ENCODE results near the gene CHD9NB.
"Not testable (repeated sequence)": the region's sequence is repeated elsewhere in the genome, so short reads cannot be mapped to it uniquely, and the experiment has no call there.

Gene CHD9NB

DNA sequence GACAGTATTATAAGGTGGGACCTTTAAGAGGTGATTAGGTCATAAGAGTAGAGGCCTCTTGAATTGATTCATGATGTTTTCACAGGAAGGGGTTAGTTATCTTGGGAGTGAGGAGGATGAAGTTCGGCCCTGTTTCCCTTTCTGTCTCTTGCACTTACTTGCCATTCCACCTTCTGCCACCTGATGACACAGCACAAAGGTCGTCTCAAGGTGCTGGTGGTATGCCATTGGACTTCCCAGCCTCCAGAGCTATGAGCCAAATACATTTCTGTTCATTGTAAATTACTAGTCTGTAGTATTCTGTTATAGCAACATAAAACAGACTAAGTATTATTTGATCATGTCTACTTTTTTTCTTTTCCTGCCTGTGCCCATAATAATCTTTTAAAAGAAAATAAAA, 25.6 kb upstream of the CHD9NB start:
- H3K4me3 ChIP-seq (ENCODE audit: low read depth, low read length): no peak overlapping the region
- TF ChIP-seq, protein P1, sequence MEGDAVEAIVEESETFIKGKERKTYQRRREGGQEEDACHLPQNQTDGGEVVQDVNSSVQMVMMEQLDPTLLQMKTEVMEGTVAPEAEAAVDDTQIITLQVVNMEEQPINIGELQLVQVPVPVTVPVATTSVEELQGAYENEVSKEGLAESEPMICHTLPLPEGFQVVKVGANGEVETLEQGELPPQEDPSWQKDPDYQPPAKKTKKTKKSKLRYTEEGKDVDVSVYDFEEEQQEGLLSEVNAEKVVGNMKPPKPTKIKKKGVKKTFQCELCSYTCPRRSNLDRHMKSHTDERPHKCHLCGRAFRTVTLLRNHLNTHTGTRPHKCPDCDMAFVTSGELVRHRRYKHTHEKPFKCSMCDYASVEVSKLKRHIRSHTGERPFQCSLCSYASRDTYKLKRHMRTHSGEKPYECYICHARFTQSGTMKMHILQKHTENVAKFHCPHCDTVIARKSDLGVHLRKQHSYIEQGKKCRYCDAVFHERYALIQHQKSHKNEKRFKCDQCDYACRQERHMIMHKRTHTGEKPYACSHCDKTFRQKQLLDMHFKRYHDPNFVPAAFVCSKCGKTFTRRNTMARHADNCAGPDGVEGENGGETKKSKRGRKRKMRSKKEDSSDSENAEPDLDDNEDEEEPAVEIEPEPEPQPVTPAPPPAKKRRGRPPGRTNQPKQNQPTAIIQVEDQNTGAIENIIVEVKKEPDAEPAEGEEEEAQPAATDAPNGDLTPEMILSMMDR (IDR thresholded peaks at IDR 0.05; ENCODE audit: low read depth, low read length, missing control alignments): no peak
- no peak for DNase-seq (ENCODE audit: low read depth)

DNA sequence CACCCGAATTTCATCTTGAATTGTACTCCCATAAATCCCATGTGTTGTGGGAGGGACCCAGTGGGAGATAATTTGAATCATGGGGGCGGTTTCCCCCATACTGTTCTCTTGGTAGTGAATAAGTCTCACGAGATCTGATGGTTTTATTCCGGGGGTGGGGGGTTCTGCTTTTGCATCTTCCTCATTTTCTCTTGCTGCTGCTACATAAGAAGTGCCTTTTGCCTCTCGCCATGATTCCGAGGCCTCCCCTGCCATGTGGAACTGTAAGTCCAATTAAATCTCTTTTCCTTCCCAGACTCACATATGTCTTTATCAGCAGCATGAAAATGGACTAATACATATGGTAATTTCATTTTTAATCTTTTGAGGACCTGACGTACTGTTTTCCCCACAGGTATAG, 22.8 kb upstream of the CHD9NB start:
- not testable (repeated sequence) for DNase-seq (ENCODE audit: low read depth)

GRCh38 chr16:53074296-53074695, 21.6 kb upstream of the CHD9NB start:
- not testable (repeated sequence) for DNase-seq (ENCODE audit: low read depth)

More for the DNA sequence above, 22.8 kb upstream of the CHD9NB start:
- H3K4me3 ChIP-seq (ENCODE audit: low read depth, low read length): not testable (repeated sequence)

GRCh38 chr16:53073022-53073421, 20.3 kb upstream of the CHD9NB start:
- TF ChIP-seq, protein P1 (IDR thresholded peaks at IDR 0.05; ENCODE audit: low read depth, low read length, missing control alignments): no peak
- DNase-seq (ENCODE audit: low read depth): no peak
- no peak overlapping the region for H3K4me3 ChIP-seq (ENCODE audit: low read depth, low read length)

More at GRCh38 chr16:53074296-53074695, 21.6 kb upstream of the CHD9NB start:
- not testable (repeated sequence) for H3K4me3 ChIP-seq (ENCODE audit: low read depth, low read length)

- no peak overlapping the region for H3K4me3 ChIP-seq (ENCODE audit: low read depth, low read length)
- TF ChIP-seq, protein P1 (IDR thresholded peaks at IDR 0.05; ENCODE audit: low read depth, low read length, missing control alignments): no peak
- DNase-seq (ENCODE audit: low read depth): peak; percentile 42
Measured at GRCh38 chr16:53071748-53072301, 19.1 kb upstream of the CHD9NB start.

GRCh38 chr16:53069772-53070171, 17.1 kb upstream of the CHD9NB start:
- no peak for DNase-seq (ENCODE audit: low read depth)
- TF ChIP-seq, protein P1 (IDR thresholded peaks at IDR 0.05; ENCODE audit: low read depth, low read length, missing control alignments): no peak
- H3K4me3 ChIP-seq (ENCODE audit: low read depth, low read length): no peak overlapping the region

GRCh38 chr16:53068423-53068833, 15.7 kb upstream of the CHD9NB start:
- no peak overlapping the region; the same call in 1 of the 2 replicates for H3K4me3 ChIP-seq (ENCODE audit: low read depth, low read length)
- no peak for DNase-seq (ENCODE audit: low read depth)
- TF ChIP-seq, protein P1 (IDR thresholded peaks at IDR 0.05; ENCODE audit: low read depth, low read length, missing control alignments): no peak

DNA sequence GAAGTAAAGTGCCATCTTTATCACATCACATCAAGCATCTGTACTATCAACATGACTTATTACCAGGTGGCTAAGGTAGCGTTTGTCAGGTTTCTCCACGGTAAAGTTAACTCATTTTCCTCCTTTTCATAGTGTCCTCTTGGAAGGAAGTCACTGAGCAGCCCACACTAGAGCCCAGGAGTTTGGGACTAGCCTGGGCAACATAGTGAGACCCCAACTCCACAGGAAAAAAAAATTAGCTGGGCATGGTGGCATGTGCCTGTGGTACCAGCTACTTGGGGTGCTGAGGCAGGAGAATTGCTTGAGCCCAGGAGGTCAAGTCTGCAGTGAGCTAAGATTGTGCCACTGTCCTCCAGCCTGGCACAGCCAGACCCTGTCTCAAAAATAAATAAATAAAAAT, 15.0 kb upstream of the CHD9NB start:
- no peak overlapping the region for H3K4me3 ChIP-seq (ENCODE audit: low read depth, low read length)
- no peak for DNase-seq (ENCODE audit: low read depth)
- TF ChIP-seq, protein P1 (IDR thresholded peaks at IDR 0.05; ENCODE audit: low read depth, low read length, missing control alignments): no peak
